Camera-type eye (tissue), 1 donor: ENCODE data around the gene OR4S1. TPM values are rescaled to one million over a fixed set of nuclear protein-coding genes. Genes with fewer than 3 reads are reported as not detected.

Experiments
- total RNA-seq: library from RNA; depleted of rRNA; stranded (reverse); fragments of >200 nt; gene quantifications from one replicate; pipeline ENCODE4 v1.2.3, GENCODE V29; 2014

OR4S1 gene
- total RNA-seq, result not detected

GRCh38 chr11:48305923-48306322 lies at the start of gene OR4S1:
TSS of gene OR4S1 (plus strand) at chr11:48306223. CDS start at chr11:48306223, 0 bp downstream.

DNA sequence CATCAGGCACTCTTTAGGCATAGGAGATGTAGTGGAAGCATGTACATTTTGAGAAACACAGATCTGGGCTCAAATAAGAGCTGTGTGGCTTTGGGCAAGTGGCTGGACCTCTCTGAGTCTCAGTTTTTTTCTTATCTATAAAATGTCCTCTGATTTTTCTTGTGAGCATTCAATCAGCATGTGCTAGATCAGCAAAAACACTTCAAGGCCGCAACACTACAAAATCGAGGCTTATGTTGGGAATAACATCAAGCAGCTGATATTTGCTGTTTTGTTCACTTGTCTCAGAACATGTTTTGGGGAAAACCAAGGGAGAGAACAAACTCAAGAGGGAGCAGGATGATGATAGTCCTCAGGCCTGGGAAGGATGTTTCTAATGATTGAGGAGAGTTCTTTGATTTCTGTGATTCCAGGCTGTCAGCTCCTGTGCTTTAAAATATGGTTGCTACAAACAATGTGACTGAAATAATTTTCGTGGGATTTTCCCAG lies 42.6 kb upstream of the OR4S1 start, which contains the start of gene OR4X1:
Gene OR4X1, plus strand, starts transcription at position 439 of the 489 bp plus-strand sequence. Its CDS starts 0 bp downstream, at position 439.

DNA sequence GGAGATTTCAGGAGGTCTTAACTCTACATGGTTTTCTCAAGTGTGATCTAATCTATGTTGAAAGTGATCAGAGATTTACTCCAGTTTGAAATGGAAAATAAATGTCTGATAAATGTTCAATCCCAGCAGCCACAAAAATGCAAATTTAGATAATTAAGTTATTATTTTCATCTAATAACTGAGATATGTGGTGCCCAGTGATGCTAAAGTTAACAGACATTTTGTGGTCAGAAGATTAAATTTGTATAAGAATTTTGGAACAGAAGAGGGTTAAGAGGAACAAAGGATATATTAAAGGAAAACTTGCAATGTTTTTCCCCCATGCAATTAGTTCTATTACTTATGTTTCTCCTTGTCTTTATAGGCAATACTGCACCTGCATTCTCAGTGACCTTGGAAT lies 18.6 kb downstream of the OR4S1 start, which contains the start of gene OR4C3:
Gene OR4C3, plus strand, starts transcription at position 301 of the 400 bp plus-strand sequence. CDS start 102 bp downstream, outside the sequence.

Other genes with a start within 250 kb of the OR4S1 start
- not detected for gene OR4B1, start 89.4 kb upstream of the OR4S1 start, total RNA-seq
- gene OR4X2, start 61.1 kb upstream of the OR4S1 start, total RNA-seq, result not detected
- not detected for gene OR4X1, start 42.4 kb upstream of the OR4S1 start, total RNA-seq
- not detected for gene OR4C3, start 18.7 kb downstream of the OR4S1 start, total RNA-seq
- gene OR4C5, start 60.2 kb downstream of the OR4S1 start, total RNA-seq, result not detected
- not detected for gene OR4A47, start 182.6 kb downstream of the OR4S1 start, total RNA-seq